Adrenal gland (tissue), 5 donors: ENCODE data around the gene FDCSP.

ENCODE experiments used
- CTCF ChIP-seq, 6 experiments: fragments of 450-650 bp in 4 of 6; fragments of 200-600 bp in 2 of 6; sonication (generic) in 1 of 6; IDR thresholded peaks; 1 replicate in 5 of 6; 2 replicates in 1 of 6; pipeline versions ENCODE4 v1.5.1 to v1.8.0; 2016 to 2021; ENCODE audit warnings: antibody characterized with exemption in 6 of 6, mild to moderate bottlenecking in 2 of 6, moderate library complexity in 1 of 6
- POLR2A ChIP-seq, 2 donors: fragments of 450-650 bp; IDR thresholded peaks; one replicate each; pipeline ENCODE4 v1.6.1; 2017; ENCODE audit warnings: antibody characterized with exemption in 2 of 2, mild to moderate bottlenecking in 2 of 2, moderate library complexity in 1 of 2
- donor health status: DM: no; HTN: no; CAD: no.

DNA sequence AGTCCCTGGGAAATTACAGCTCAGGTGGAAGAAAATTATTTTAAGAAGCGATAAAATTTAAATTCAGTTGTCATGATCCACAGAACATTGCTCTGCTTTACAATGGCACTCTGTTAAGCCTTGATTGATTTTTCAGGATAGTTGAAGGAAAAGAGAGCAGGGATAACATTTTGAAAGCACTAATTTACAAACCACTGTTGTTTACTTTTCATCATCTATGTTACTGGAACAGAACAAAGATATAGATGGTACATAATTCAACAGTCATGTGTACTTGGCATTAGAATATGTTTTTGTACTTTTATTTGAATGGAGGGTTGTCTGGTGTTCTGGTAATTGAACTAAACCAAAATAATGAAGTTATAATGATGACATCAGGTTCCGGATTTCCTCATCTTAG lies 33.0 kb upstream of the FDCSP start:
- no peak for TF ChIP-seq POLR2A (IDR thresholded peaks at IDR 0.05)
- no peak for TF ChIP-seq CTCF (IDR thresholded peaks at IDR 0.05)
